PC-9 (cell line): ENCODE data around the gene OSBPL10. TPM values are rescaled to one million over a fixed set of nuclear protein-coding genes. Genes with fewer than 3 reads are reported as not detected.
A peak's percentile ranks its signal among the peaks of the same experiment; 100 is the strongest.

ENCODE experiments used
- BruUV-seq: library from RNA; stranded (reverse); fragments of 400-500 nt; replicated peaks from 2 replicates; lab custom pipeline; 2021; lab: Mats Ljungman, UMichigan
- CTCF ChIA-PET: fragments of 300-600 bp; sonication (Branson Sonifier 250); formaldehyde crosslinking; loops from one replicate; lab custom pipeline; 2022; ENCODE audit warnings: antibody characterized with exemption; lab: Charles Lee
- POLR2A ChIA-PET: fragments of 300-600 bp; sonication (Branson Sonifier 250); formaldehyde crosslinking; loops from one replicate; lab custom pipeline; 2022; ENCODE audit warnings: antibody characterized with exemption; ENCODE audit not compliant: unreplicated experiment; lab: Charles Lee
- DNase-seq, 2 experiments: peaks; one replicate each; pipeline versions ENCODE4 v3.0.0 to v3.0.0-alpha.2; 2015 to 2022; ENCODE audit warnings: mixed read lengths in 1 of 2
- H2AFZ ChIP-seq: fragments of 200-600 bp; sonication (generic); 2 replicates; pipeline ENCODE4 v1.8.1; 2017; ENCODE audit warnings: antibody characterized with exemption
- H3F3A ChIP-seq: fragments of 200-600 bp; sonication (generic); 2 replicates; pipeline ENCODE4 v1.8.1; 2017; ENCODE audit warnings: antibody characterized with exemption, mild to moderate bottlenecking, low read depth; ENCODE audit not compliant: insufficient read depth
- H3K27ac ChIP-seq: fragments of 200-600 bp; sonication (generic); 2 replicates; pipeline ENCODE4 v1.6.1; 2016; ENCODE audit warnings: mixed run types
- H3K27me3 ChIP-seq: fragments of 200-600 bp; sonication (generic); 2 replicates; pipeline ENCODE4 v1.6.1; 2016; ENCODE audit warnings: low read depth, mixed run types; ENCODE audit not compliant: insufficient read depth
- H3K36me3 ChIP-seq: fragments of 200-600 bp; sonication (generic); 2 replicates; pipeline ENCODE4 v1.6.1; 2016; ENCODE audit warnings: low read depth, mixed run types
- H3K4me1 ChIP-seq: fragments of 200-600 bp; sonication (generic); replicated peaks from 2 replicates; pipeline ENCODE4 v1.6.1; 2016; ENCODE audit warnings: mixed run types; ENCODE audit not compliant: insufficient read depth
- H3K4me2 ChIP-seq: fragments of 200-600 bp; sonication (generic); 2 replicates; pipeline ENCODE4 v1.6.1; 2017; ENCODE audit warnings: mixed run types
- H3K4me3 ChIP-seq: fragments of 200-600 bp; sonication (generic); 2 replicates; pipeline ENCODE4 v1.6.1; 2016; ENCODE audit warnings: mixed run types
- H3K79me2 ChIP-seq: fragments of 200-600 bp; sonication (generic); 2 replicates; pipeline ENCODE4 v1.6.1; 2017; ENCODE audit warnings: low read depth, mixed run types
- H3K9me2 ChIP-seq: fragments of 200-600 bp; sonication (generic); 2 replicates; pipeline ENCODE4 v1.8.1; 2017; ENCODE audit warnings: mild to moderate bottlenecking; ENCODE audit not compliant: insufficient read depth
- H3K9me3 ChIP-seq: fragments of 200-600 bp; sonication (generic); 2 replicates; pipeline ENCODE4 v1.8.1; 2016; ENCODE audit warnings: low read depth; ENCODE audit not compliant: insufficient read depth
- H4K20me1 ChIP-seq: fragments of 200-600 bp; sonication (generic); 2 replicates; pipeline ENCODE4 v1.8.1; 2017; ENCODE audit not compliant: insufficient read depth
- EZH2 ChIP-seq: fragments of 200-600 bp; sonication (generic); IDR thresholded peaks from 2 replicates; pipeline ENCODE4 v1.8.0; 2017; ENCODE audit warnings: antibody characterized with exemption, low read depth
- intact Hi-C: fragments of 100-400 bp; cut with micrococcal nuclease; formaldehyde crosslinking; loops from one replicate; pipeline ENCODE4 v1.10.0; 2022; ENCODE audit not compliant: unreplicated experiment
- total RNA-seq: library from RNA; stranded (reverse); gene quantifications from 2 replicates; pipeline ENCODE4 v1.2.3, GENCODE V29; 2021
- TF ChIP-seq, protein P1 (sequence below): fragments of 200-600 bp; sonication (generic); conservative IDR thresholded peaks from 2 replicates; pipeline ENCODE4 v1.6.1; 2017; ENCODE audit warnings: mixed run types, antibody characterized with exemption, mild to moderate bottlenecking, moderate library complexity

The OSBPL10 gene
- total RNA-seq, 1 experiment from 2014 or later: 42.0 TPM

DNA sequence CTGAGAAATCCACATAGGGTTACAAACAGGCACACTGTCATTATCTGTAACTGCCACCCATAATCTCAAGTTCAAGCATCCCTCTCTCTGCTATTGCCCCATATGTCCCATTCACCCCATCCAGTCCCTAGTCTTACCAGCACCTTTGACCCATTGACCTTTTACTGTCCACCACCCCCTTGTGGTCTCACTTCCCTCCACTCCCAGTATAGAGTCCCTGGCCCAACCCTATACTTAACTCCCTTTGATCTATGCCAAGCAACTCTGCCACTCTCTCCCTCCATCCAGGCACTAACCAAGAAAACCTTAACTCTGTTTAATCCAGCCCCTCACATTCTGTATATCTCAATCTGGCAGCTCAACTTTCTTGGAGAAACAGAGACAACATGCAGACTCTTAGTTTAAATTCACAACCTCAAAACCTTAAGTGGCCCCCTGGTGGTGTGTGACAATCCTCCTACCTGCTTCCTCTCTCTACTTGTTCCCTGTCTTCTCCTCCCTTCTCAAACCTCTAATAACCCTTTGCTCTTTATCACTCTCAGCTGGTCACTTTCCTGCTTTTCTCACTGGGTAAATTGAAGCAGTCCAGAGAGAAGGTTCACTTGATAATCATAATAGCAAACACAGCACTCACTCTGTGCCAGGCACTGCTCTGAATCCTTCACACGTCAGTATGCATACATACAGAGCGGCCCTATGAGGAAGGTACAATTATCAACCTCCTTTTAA is 285.6 kb downstream of the OSBPL10 start:
- intact Hi-C loops: no loop called here
- Histone ChIP-seq H3K9me2 (no peaks in the 10 kb centered on the region), H3K27ac (no peak overlapping the region), H3K4me2 (no peak overlapping the region), H3K4me1 (no peaks in the 10 kb centered on the region), H3K4me3 (no peak overlapping the region), H3K27me3 (no peaks in the 10 kb centered on the region), H3K79me2 (no peaks in the 10 kb centered on the region), H3K9me3 (no peaks in the 10 kb centered on the region), H3K36me3 (no peaks in the 10 kb centered on the region), H4K20me1 (no peaks in the 10 kb centered on the region), H3F3A (no peaks in the 10 kb centered on the region), H2AFZ (no peak overlapping the region)
- no peak for DNase-seq
- TF ChIP-seq EZH2: no peak
- TF ChIP-seq, protein P1, sequence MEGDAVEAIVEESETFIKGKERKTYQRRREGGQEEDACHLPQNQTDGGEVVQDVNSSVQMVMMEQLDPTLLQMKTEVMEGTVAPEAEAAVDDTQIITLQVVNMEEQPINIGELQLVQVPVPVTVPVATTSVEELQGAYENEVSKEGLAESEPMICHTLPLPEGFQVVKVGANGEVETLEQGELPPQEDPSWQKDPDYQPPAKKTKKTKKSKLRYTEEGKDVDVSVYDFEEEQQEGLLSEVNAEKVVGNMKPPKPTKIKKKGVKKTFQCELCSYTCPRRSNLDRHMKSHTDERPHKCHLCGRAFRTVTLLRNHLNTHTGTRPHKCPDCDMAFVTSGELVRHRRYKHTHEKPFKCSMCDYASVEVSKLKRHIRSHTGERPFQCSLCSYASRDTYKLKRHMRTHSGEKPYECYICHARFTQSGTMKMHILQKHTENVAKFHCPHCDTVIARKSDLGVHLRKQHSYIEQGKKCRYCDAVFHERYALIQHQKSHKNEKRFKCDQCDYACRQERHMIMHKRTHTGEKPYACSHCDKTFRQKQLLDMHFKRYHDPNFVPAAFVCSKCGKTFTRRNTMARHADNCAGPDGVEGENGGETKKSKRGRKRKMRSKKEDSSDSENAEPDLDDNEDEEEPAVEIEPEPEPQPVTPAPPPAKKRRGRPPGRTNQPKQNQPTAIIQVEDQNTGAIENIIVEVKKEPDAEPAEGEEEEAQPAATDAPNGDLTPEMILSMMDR: peak; percentile 38; the same call in 1 of the 2 replicates
- ChIA-PET CTCF (interaction anchor here (0.6 kb wide), 1 partner anchor 108 kb away, joined by 10 read pairs; no protein-coding TSS in a partner anchor), POLR2A (no interaction called here)
- BruUV-seq: no TSS peak

DNA sequence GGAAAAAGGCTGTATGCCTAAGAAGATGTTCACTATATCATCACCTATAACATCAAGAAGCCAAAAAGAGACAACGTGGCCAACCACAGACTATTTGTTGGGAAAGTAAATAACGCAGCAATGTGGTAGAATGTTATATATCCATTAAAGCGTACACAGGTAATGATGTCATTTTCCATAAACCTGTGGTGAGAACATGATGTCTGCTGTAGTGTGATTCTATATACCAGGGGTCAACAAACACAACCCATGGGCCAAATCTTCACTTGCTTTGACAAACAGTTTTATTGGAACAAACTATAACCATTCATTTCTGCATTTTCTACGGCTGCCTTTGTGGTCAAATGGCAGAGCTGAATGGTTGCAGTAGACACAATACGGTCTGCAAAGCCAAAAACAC is 287.7 kb downstream of the OSBPL10 start:
- Histone ChIP-seq H4K20me1 (no peaks in the 10 kb centered on the region), H3K27me3 (no peaks in the 10 kb centered on the region), H2AFZ (no peak overlapping the region), H3K9me2 (no peaks in the 10 kb centered on the region), H3K4me2 (no peak overlapping the region), H3K79me2 (no peaks in the 10 kb centered on the region), H3K9me3 (no peaks in the 10 kb centered on the region), H3K4me1 (no peaks in the 10 kb centered on the region), H3K4me3 (no peak overlapping the region), H3K36me3 (no peaks in the 10 kb centered on the region), H3K27ac (no peak overlapping the region), H3F3A (no peaks in the 10 kb centered on the region)
- POLR2A ChIA-PET: no interaction called here
- BruUV-seq: no TSS peak
- CTCF ChIA-PET: no interaction called here
- TF ChIP-seq, protein P1: no peak
- no peak for TF ChIP-seq EZH2
- DNase-seq: no peak
- intact Hi-C loops: no loop called here

DNA sequence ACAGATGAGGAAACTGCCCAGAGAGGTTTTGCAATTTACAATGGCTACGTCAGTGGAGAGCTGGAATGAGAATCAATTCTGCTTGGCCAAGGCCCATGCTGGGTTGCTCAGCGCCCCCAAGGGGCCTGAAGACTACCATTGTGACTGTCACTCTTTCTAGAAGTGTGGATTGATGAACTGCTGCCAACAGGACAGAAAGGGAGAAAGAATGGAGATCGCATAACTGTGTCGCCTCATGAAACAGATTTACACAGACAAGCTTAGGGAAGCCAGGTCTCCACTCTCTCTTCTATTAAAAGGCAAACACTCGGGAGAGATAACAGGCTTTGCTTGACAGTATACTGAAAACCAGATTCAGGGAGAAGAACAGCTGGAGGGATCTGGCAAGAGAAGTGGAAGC is 288.3 kb downstream of the OSBPL10 start:
- intact Hi-C loops: no loop called here
- Histone ChIP-seq H2AFZ (no peak overlapping the region), H3K9me3 (no peaks in the 10 kb centered on the region), H4K20me1 (no peaks in the 10 kb centered on the region), H3K4me2 (no peak overlapping the region), H3K4me3 (no peak overlapping the region), H3F3A (no peaks in the 10 kb centered on the region), H3K27ac (no peak overlapping the region), H3K4me1 (no peaks in the 10 kb centered on the region), H3K27me3 (no peaks in the 10 kb centered on the region), H3K9me2 (no peaks in the 10 kb centered on the region), H3K36me3 (no peaks in the 10 kb centered on the region), H3K79me2 (no peaks in the 10 kb centered on the region)
- TF ChIP-seq, protein P1: no peak
- no peak for TF ChIP-seq EZH2
- ChIA-PET CTCF (no interaction called here), POLR2A (no interaction called here)
- no TSS peak for BruUV-seq
- no peak for DNase-seq
